DOHH2 (cell line): Measurements from ENCODE around the gene SRBD1.

ENCODE experiments used
- CTCF ChIP-seq: fragments of 200-600 bp; sonication (generic); IDR thresholded peaks from one replicate; pipeline ENCODE4 v1.5.1; 2014; ENCODE audit warnings: antibody characterized with exemption, mild to moderate bottlenecking, low read depth, low read length; ENCODE audit not compliant: poor library complexity, severe bottlenecking
- EZH2phosphoT487 ChIP-seq: fragments of 200-600 bp; sonication (generic); IDR thresholded peaks from 2 replicates; pipeline ENCODE4 v1.6.1; 2017; ENCODE audit warnings: borderline replicate concordance, mild to moderate bottlenecking, antibody characterized with exemption, low read length, moderate library complexity, mixed read lengths

GRCh38 chr2:45390441-45390840 is 220.6 kb downstream of the SRBD1 start:
- no peak for TF ChIP-seq CTCF
- no peak for TF ChIP-seq EZH2phosphoT487
